MM.1S (cell line): ENCODE results near the gene DBN1.

Experiments used
- DNase-seq: peaks from one replicate; pipeline ENCODE4 v3.0.0-alpha.2; 2015
- H2AFZ ChIP-seq: fragments of 300-600 bp; sonication (generic); 2 replicates; pipeline ENCODE4 v1.6.0; 2016; ENCODE audit warnings: antibody characterized with exemption, low read length
- H3F3A ChIP-seq: fragments of 300-600 bp; sonication (generic); 2 replicates; pipeline ENCODE4 v1.6.1; 2016; ENCODE audit warnings: mild to moderate bottlenecking, antibody characterized with exemption, low read length, moderate library complexity, mixed read lengths; ENCODE audit not compliant: insufficient read depth
- H3K27ac ChIP-seq: fragments of 300-600 bp; sonication (generic); 2 replicates; pipeline ENCODE4 v1.5.1; 2016; ENCODE audit warnings: mild to moderate bottlenecking, low read length
- H3K27me3 ChIP-seq: fragments of 300-600 bp; sonication (generic); replicated peaks from 2 replicates; pipeline ENCODE4 v1.6.0; 2016; ENCODE audit warnings: low read length; ENCODE audit not compliant: insufficient read depth
- H3K36me3 ChIP-seq: fragments of 300-600 bp; sonication (generic); replicated peaks from 2 replicates; pipeline ENCODE4 v1.6.1; 2016; ENCODE audit warnings: mild to moderate bottlenecking, low read length, mixed read lengths; ENCODE audit not compliant: insufficient read depth
- H3K4me1 ChIP-seq: fragments of 300-600 bp; sonication (generic); 2 replicates; pipeline ENCODE4 v1.6.1; 2016; ENCODE audit warnings: low read length, mixed read lengths
- H3K4me2 ChIP-seq: fragments of 300-600 bp; sonication (generic); 2 replicates; pipeline ENCODE4 v1.6.0; 2016; ENCODE audit warnings: low read depth, low read length
- H3K4me3 ChIP-seq: fragments of 300-600 bp; sonication (generic); 2 replicates; pipeline ENCODE4 v1.5.1; 2016; ENCODE audit warnings: low read length, mixed read lengths
- H3K79me2 ChIP-seq: fragments of 300-600 bp; sonication (generic); 2 replicates; pipeline ENCODE4 v1.6.1; 2016; ENCODE audit warnings: mixed run types, low read length, mixed read lengths
- H3K9ac ChIP-seq: fragments of 300-600 bp; sonication (generic); 2 replicates; pipeline ENCODE4 v1.6.1; 2016; ENCODE audit warnings: low read length, mixed read lengths
- H3K9me2 ChIP-seq: fragments of 300-600 bp; sonication (generic); replicated peaks from 2 replicates; pipeline ENCODE4 v1.6.1; 2016; ENCODE audit warnings: mild to moderate bottlenecking, low read length, mixed read lengths; ENCODE audit not compliant: insufficient read depth
- H3K9me3 ChIP-seq: fragments of 300-600 bp; sonication (generic); replicated peaks from 2 replicates; pipeline ENCODE4 v1.6.1; 2016; ENCODE audit warnings: mild to moderate bottlenecking, low read length, mixed read lengths; ENCODE audit not compliant: insufficient read depth
- H4K20me1 ChIP-seq: fragments of 300-600 bp; sonication (generic); 2 replicates; pipeline ENCODE4 v1.6.1; 2016; ENCODE audit warnings: mild to moderate bottlenecking, low read length, moderate library complexity, mixed read lengths; ENCODE audit not compliant: insufficient read depth
- EZH2 ChIP-seq: fragments of 300-600 bp; sonication (generic); optimal IDR thresholded peaks from 2 replicates; pipeline ENCODE3; 2017; ENCODE audit warnings: low read depth, mild to moderate bottlenecking, antibody characterized with exemption, low read length, mixed read lengths
- EZH2phosphoT487 ChIP-seq: fragments of 300-600 bp; sonication (generic); IDR thresholded peaks from 2 replicates; pipeline ENCODE4 v1.6.1; 2018; ENCODE audit warnings: antibody characterized with exemption, low read length
- TF ChIP-seq, protein P1 (sequence below): fragments of 300-600 bp; sonication (generic); IDR thresholded peaks from 2 replicates; pipeline ENCODE4 v1.5.1; 2016; ENCODE audit warnings: antibody characterized with exemption, low read length, mixed read lengths

The DBN1 gene

DNA sequence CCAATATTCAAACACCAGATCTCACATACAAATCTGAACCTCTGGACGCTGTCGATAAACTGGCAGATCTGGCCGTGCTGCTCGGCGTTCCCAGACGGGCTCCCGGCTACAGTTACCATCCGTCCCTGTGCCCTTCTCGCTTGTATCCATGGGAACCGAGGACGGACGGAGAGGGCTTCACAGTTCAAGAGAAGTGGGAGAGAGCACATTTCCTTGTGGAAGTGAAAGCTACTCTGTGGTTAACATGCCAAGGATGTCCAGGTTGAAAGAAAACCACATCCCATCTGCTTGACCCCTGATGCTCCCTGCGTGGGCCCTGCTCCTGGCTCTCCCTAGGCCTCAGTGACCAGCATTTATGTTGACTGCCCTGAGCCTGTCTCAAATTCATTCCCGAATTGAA lies 6.3 kb upstream of the DBN1 start:
- Histone ChIP-seq H3K4me1 (no peaks in the 10 kb centered on the region), H3K79me2 (no peaks in the 10 kb centered on the region), H3K9me3 (no peaks in the 10 kb centered on the region), H3K27ac (no peak overlapping the region), H3K27me3 (peaks cover 2% of the 10 kb centered on the region), H3K9me2 (no peaks in the 10 kb centered on the region), H2AFZ (no peak overlapping the region), H3K9ac (no peak overlapping the region), H4K20me1 (no peaks in the 10 kb centered on the region), H3K36me3 (no peaks in the 10 kb centered on the region), H3K4me2 (no peak overlapping the region), H3K4me3 (no peak overlapping the region), H3F3A (no peaks in the 10 kb centered on the region)
- TF ChIP-seq, protein P1, sequence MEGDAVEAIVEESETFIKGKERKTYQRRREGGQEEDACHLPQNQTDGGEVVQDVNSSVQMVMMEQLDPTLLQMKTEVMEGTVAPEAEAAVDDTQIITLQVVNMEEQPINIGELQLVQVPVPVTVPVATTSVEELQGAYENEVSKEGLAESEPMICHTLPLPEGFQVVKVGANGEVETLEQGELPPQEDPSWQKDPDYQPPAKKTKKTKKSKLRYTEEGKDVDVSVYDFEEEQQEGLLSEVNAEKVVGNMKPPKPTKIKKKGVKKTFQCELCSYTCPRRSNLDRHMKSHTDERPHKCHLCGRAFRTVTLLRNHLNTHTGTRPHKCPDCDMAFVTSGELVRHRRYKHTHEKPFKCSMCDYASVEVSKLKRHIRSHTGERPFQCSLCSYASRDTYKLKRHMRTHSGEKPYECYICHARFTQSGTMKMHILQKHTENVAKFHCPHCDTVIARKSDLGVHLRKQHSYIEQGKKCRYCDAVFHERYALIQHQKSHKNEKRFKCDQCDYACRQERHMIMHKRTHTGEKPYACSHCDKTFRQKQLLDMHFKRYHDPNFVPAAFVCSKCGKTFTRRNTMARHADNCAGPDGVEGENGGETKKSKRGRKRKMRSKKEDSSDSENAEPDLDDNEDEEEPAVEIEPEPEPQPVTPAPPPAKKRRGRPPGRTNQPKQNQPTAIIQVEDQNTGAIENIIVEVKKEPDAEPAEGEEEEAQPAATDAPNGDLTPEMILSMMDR = no peak
- TF ChIP-seq EZH2phosphoT487 (no peak), EZH2 (no peak)
- DNase-seq = no peak

DNA sequence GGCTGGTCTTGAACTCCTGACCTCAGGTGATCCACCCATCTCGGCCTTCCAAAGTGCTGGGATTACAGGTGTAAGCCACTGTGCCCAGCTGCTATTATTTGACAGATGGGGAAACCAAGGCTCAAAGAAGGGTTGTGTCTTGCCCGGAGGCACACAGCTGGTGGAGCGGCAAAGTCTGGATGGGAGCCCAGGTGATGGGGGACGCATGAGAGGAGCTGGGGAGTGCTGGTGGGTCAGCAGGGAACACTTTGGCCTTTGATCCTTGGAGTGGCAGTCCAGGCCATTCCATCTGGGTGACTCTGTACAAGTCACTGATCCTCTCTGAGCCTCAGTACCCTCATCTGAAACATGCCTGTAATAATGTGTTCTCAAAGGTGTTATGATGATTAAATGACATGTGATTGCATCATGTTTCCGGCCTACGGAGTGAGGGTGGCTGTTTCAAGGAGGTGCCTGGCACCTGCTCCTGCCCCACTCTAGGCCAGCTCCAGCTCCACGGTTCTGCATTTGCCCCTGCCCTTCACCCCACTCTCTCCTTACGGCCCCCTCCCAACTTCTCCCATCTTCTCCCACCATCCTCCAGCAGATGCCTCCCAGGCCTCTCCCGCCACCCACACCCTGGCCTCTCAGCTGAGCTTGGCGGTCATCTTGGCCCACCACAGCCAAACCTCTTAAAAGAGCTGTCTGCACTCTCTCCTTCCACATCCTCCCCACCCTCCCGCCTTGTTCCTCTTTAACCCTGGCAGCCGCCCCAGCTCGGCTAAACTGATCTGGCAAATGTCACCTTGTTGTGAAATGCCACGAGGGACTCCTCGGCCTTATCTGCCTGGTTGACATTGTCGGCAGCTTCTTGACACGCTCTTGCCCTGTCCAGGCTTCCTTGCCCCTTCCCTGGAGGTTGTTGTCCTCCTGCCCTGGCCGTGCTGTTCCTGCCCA lies 5.5 kb upstream of the DBN1 start:
- no peaks in the 10 kb centered on the region for H3K9me3 ChIP-seq
- H2AFZ ChIP-seq = no peak overlapping the region
- peaks cover 10% of the 10 kb centered on the region for H3K27me3 ChIP-seq
- no peaks in the 10 kb centered on the region for H3K4me1 ChIP-seq
- no peaks in the 10 kb centered on the region for H4K20me1 ChIP-seq
- no peak overlapping the region for H3K4me2 ChIP-seq
- no peaks in the 10 kb centered on the region for H3K9me2 ChIP-seq
- no peak overlapping the region for H3K9ac ChIP-seq
- TF ChIP-seq, protein P1 = no peak
- no peak for TF ChIP-seq EZH2
- TF ChIP-seq EZH2phosphoT487 = no peak
- H3F3A ChIP-seq = no peaks in the 10 kb centered on the region
- H3K4me3 ChIP-seq = no peak overlapping the region
- no peaks in the 10 kb centered on the region for H3K36me3 ChIP-seq
- H3K79me2 ChIP-seq = no peaks in the 10 kb centered on the region
- DNase-seq = no peak
- no peak overlapping the region for H3K27ac ChIP-seq

DNA sequence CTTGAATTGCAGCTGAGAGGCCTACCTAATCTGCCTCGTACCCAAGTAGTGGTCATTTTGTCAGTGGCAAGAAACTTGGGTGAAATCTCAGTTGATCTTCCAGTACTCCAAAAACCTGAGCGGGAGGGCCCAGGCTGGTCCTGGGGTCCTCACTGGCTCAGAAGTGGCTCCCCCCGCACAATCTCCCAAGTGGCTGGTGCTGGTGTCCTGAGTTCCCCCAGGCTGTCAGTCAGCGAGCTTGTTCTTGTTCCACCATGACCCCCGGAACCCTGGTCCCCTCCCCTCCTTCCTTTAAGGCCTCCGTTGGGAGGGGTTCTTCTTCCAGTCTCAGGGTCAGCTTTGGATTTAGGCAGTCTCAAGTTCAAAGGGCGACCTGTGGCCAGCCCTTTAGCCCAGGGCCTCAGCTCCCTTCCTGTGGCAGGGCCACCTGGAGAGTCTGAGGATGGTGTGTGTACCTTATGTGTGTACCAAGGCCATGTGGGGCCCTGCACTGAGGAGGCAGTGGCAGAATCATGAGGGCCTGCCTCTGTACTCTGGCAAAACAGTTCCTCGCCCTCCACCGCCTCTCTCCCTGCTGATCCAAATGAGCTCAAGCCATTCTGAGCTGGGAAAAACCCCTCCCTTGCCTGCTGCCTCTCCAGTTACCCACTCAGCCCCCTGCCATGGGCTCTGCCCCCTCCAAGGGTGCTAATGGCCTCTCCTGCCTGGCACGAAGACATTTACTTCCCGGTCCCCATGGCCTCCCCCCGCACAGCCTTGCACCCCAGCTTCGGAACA lies 4.5 kb upstream of the DBN1 start:
- no peaks in the 10 kb centered on the region for H3K9me3 ChIP-seq
- TF ChIP-seq, protein P1 = no peak
- no peak for TF ChIP-seq EZH2
- TF ChIP-seq EZH2phosphoT487 = no peak
- H4K20me1 ChIP-seq = no peaks in the 10 kb centered on the region
- H3K79me2 ChIP-seq = no peaks in the 10 kb centered on the region
- no peak overlapping the region for H3K4me2 ChIP-seq
- no peaks in the 10 kb centered on the region for H3K36me3 ChIP-seq
- no peak overlapping the region for H2AFZ ChIP-seq
- peaks cover 12% of the 10 kb centered on the region for H3K27me3 ChIP-seq
- H3K4me1 ChIP-seq = no peaks in the 10 kb centered on the region
- H3K9me2 ChIP-seq = no peaks in the 10 kb centered on the region
- DNase-seq = no peak
- H3K4me3 ChIP-seq = no peak overlapping the region
- H3K27ac ChIP-seq = no peak overlapping the region
- H3K9ac ChIP-seq = no peak overlapping the region
- no peaks in the 10 kb centered on the region for H3F3A ChIP-seq
